K562 (cell line): ENCODE data around the gene SPATS2L. TPM values are rescaled to one million over a fixed set of nuclear protein-coding genes. Genes with fewer than 3 reads are reported as not detected.

Source experiments
- DIDO1 ChIP-seq: fragments of 450-650 bp; IDR thresholded peaks from 2 replicates; pipeline ENCODE4 v1.6.1; 2016; ENCODE audit warnings: low read depth, missing biosample characterization, missing genetic modification characterization
- FOXJ2 ChIP-seq: fragments of 200-800 bp; sonication (Bioruptor generic); IDR thresholded peaks from 2 replicates; pipeline ENCODE4 v1.6.1; 2016; ENCODE audit warnings: missing genetic modification characterization, missing compliant biosample characterization
- HSF4 ChIP-seq: fragments of 250-450 bp; sonication (Bioruptor Pico); IDR thresholded peaks from 2 replicates; pipeline ENCODE4 v2.1.2; 2022; ENCODE audit warnings: mild to moderate bottlenecking, moderate library complexity, borderline replicate concordance
- THRAP3 ChIP-seq: fragments of 450-650 bp; IDR thresholded peaks from 2 replicates; pipeline ENCODE4 v1.6.1; 2016; ENCODE audit warnings: mild to moderate bottlenecking, inconsistent platforms, borderline replicate concordance
- ZBTB11 ChIP-seq, 3 experiments: fragments of 200-800 bp in 1 of 3; fragments of 250-450 bp in 1 of 3; fragments of 450-650 bp in 1 of 3; sonication (Bioruptor Pico) in 1 of 3; sonication (Bioruptor generic) in 1 of 3; formaldehyde crosslinking in 1 of 3; IDR thresholded peaks; 2 replicates each; pipeline versions ENCODE4 v1.6.1 to v1.8.0; 2016 to 2022; ENCODE audit warnings: mild to moderate bottlenecking in 2 of 3, missing genetic modification characterization in 2 of 3, missing compliant biosample characterization in 1 of 3, moderate library complexity in 1 of 3
- polyA plus RNA-seq, 8 experiments: library from polyadenylated mRNA; depleted of rRNA in 4 of 8; stranded (reverse) in 5 of 8; unstranded in 3 of 8; fragments of >200 nt; fragmentation: Nextera tagmentation in 2 of 8; fragmentation: Illumina TruSeq in 1 of 8; extraction: Ambion mirVana in 2 of 8; extraction: Trizol in 1 of 8; gene quantifications; 2 replicates each; pipeline versions ENCODE4 v1.2.1 to v1.2.3, GENCODE V29; 2011 to 2014; ENCODE audit warnings: inconsistent platforms in 1 of 8, missing spikeins in 1 of 8
- total RNA-seq, 7 experiments: library from RNA; depleted of rRNA in 6 of 7; stranded (reverse); fragments of >200 nt in 6 of 7; fragmentation: Illumina TruSeq in 2 of 7; extraction: Trizol in 2 of 7; gene quantifications; 2 replicates each; pipeline versions ENCODE4 v1.2.1 to v1.2.3, GENCODE V29; 2011 to 2021; ENCODE audit warnings: low replicate concordance in 1 of 7

The SPATS2L gene
- total and polyA plus RNA-seq, 9 of the 15 experiments (the other 6 are each of a cell fraction or from before 2014, with no cell fraction given): 11.3 to 41.5 (median 24.9) TPM

GRCh38 chr2:200306931-200307723 is 634 bp downstream of the SPATS2L start (continued):
- 0 out of 6 replicates have a peak, but pooled peaks of 1 of the 3 experiments have one; percentile 40 for TF ChIP-seq ZBTB11 (CRISPR knock-in tag; IDR thresholded peaks at IDR 0.05)
- no peak for TF ChIP-seq DIDO1 (tag)
- TF ChIP-seq THRAP3: no peak
- TF ChIP-seq FOXJ2 (tag): no peak
- no peak for TF ChIP-seq HSF4 (CRISPR knock-in tag)
